Upper lobe of right lung (tissue), 1 donor: ENCODE data around the gene SLC39A11. TPM values are rescaled to one million over a fixed set of nuclear protein-coding genes. Genes with fewer than 3 reads are reported as not detected.
A peak's percentile ranks its signal among the peaks of the same experiment; 100 is the strongest.
"Not testable (repeated sequence)": the region's sequence is repeated elsewhere in the genome, so short reads cannot be mapped to it uniquely, and the experiment has no call there.

ENCODE experiments used
- ATAC-seq: fragments of 200-7000 bp; cut with Tn5 transposase; one replicate; pipeline ENCODE4 v1.9.1; 2020; ENCODE audit warnings: mild to moderate bottlenecking, moderate library complexity
- DNase-seq: peaks from one replicate; pipeline ENCODE4 v3.0.0-alpha.2; 2020
- H3K27ac ChIP-seq: fragments of 200-600 bp; one replicate; pipeline ENCODE4 v1.8.0; 2022
- H3K27me3 ChIP-seq: fragments of 200-600 bp; one replicate; pipeline ENCODE4 v1.8.0; 2022; ENCODE audit warnings: mild to moderate bottlenecking
- H3K36me3 ChIP-seq: fragments of 200-600 bp; one replicate; pipeline ENCODE4 v1.8.0; 2022
- H3K4me1 ChIP-seq: fragments of 200-600 bp; one replicate; pipeline ENCODE4 v1.8.0; 2022
- H3K4me3 ChIP-seq: fragments of 200-600 bp; one replicate; pipeline ENCODE4 v1.8.0; 2022; ENCODE audit warnings: mild to moderate bottlenecking
- H3K9me3 ChIP-seq: fragments of 200-600 bp; one replicate; pipeline ENCODE4 v1.8.0; 2022
- CTCF ChIP-seq: fragments of 200-600 bp; IDR thresholded peaks from one replicate; pipeline ENCODE4 v1.8.0; 2022; ENCODE audit warnings: antibody characterized with exemption
- intact Hi-C: fragments of 100-400 bp; cut with DNase I; formaldehyde crosslinking; loops from one replicate; pipeline ENCODE4 v1.11.0; 2022
- total RNA-seq: library from RNA; stranded (reverse); fragmentation: NEBNext Ultra II Directional; extraction: Animal tissue kit (Norgen Biotek cat#: 25700); gene quantifications from one replicate; pipeline ENCODE4 v1.2.1, GENCODE V29; 2021
- donor health status: DM: no; HTN: yes; CAD: no; lungs with severe emphysema.

SLC39A11 gene
- total RNA-seq, 1 donor from 2014 or later = 33.7 TPM

GRCh38 chr17:73068322-73069153 lies 23.9 kb downstream of the SLC39A11 start:
- Histone ChIP-seq H3K36me3 (peaks cover 5% of the 10 kb centered on the region), H3K4me3 (no peak overlapping the region), H3K4me1 (no peaks in the 10 kb centered on the region), H3K27ac (no peak overlapping the region), H3K9me3 (no peaks in the 10 kb centered on the region), H3K27me3 (no peaks in the 10 kb centered on the region)
- DNase-seq = no peak
- peak; percentile 62 for ATAC-seq
- no peak for TF ChIP-seq CTCF
- intact Hi-C loops = no loop called here

GRCh38 chr17:73067699-73068098 lies 24.8 kb downstream of the SLC39A11 start:
- H3K27me3 ChIP-seq, H3K27ac ChIP-seq, DNase-seq, H3K4me3 ChIP-seq, ATAC-seq, H3K36me3 ChIP-seq, H3K9me3 ChIP-seq, intact Hi-C loops, H3K4me1 ChIP-seq: not testable (repeated sequence)

- intact Hi-C loops = no loop called here
Measured at GRCh38 chr17:73067075-73067474, 25.4 kb downstream of the SLC39A11 start.

GRCh38 chr17:73066148-73066884 lies 26.2 kb downstream of the SLC39A11 start:
- DNase-seq = no peak
- H3K27ac ChIP-seq = no peak overlapping the region
- ATAC-seq = no peak
- intact Hi-C loops = no loop called here
- TF ChIP-seq CTCF = no peak
- H3K4me1 ChIP-seq = no peaks in the 10 kb centered on the region
- H3K36me3 ChIP-seq = no peaks in the 10 kb centered on the region
- no peaks in the 10 kb centered on the region for H3K9me3 ChIP-seq
- H3K27me3 ChIP-seq = no peaks in the 10 kb centered on the region
- H3K4me3 ChIP-seq = no peak overlapping the region

More at GRCh38 chr17:73067075-73067474, 25.4 kb downstream of the SLC39A11 start:
- Histone ChIP-seq H3K36me3 (no peaks in the 10 kb centered on the region), H3K27me3 (no peaks in the 10 kb centered on the region), H3K9me3 (no peaks in the 10 kb centered on the region), H3K4me1 (no peaks in the 10 kb centered on the region), H3K27ac (no peak overlapping the region), H3K4me3 (no peak overlapping the region)
- TF ChIP-seq CTCF = no peak
- DNase-seq (no peak), ATAC-seq (no peak)

GRCh38 chr17:73065376-73065775 lies 27.1 kb downstream of the SLC39A11 start:
- DNase-seq (no peak), ATAC-seq (no peak)
- no peaks in the 10 kb centered on the region for H3K27me3 ChIP-seq
- H3K4me1 ChIP-seq = no peaks in the 10 kb centered on the region
- no peak for TF ChIP-seq CTCF
- no peaks in the 10 kb centered on the region for H3K36me3 ChIP-seq
- intact Hi-C loops = no loop called here
- H3K9me3 ChIP-seq = no peaks in the 10 kb centered on the region
- no peak overlapping the region for H3K4me3 ChIP-seq
- H3K27ac ChIP-seq = no peak overlapping the region
